SH-SY5Y (cell line): ENCODE results near the gene TRAPPC13.

Experiments used
- GATA2 ChIP-seq: IDR thresholded peaks from 2 replicates; pipeline ENCODE4 v1.6.1; 2011; ENCODE audit warnings: mild to moderate bottlenecking, low read depth, low read length
- GATA3 ChIP-seq: IDR thresholded peaks from 2 replicates; pipeline ENCODE4 v1.6.1; 2011; ENCODE audit warnings: low read depth, mild to moderate bottlenecking, low read length, moderate library complexity

GRCh38 chr5:65612298-65612907 lies 12.4 kb upstream of the TRAPPC13 start:
- no peak for TF ChIP-seq GATA2
- TF ChIP-seq GATA3: no peak
